Measurements from ENCODE around the gene KHDRBS2. TPM values are rescaled to one million over a fixed set of nuclear protein-coding genes. Genes with fewer than 3 reads are reported as not detected.

The KHDRBS2 gene
- total RNA-seq, 4 donors from 2014 or later, result not detected

DNA sequence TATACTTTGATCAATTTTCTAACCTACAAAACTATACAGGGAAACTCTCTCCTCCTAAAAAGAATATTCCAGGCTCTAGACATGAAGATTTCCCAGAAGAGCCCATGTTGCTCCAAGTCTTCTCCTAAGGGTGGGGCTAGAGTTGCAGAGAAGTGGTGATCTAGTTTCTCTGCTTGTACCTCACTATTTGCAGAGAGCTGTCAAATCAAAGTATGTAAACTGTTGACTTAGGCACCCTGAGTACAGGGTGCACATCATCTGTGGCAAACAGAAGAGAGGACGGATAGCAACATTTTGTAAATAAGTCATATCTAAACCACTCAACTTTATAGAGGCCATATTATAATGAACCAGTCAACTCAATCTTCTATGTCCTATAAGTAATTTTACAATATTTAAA is 250.1 kb downstream of the KHDRBS2 start:
- TF ChIP-seq POLR2A (IDR thresholded peaks at IDR 0.05), result no peak
- TF ChIP-seq, protein P1, sequence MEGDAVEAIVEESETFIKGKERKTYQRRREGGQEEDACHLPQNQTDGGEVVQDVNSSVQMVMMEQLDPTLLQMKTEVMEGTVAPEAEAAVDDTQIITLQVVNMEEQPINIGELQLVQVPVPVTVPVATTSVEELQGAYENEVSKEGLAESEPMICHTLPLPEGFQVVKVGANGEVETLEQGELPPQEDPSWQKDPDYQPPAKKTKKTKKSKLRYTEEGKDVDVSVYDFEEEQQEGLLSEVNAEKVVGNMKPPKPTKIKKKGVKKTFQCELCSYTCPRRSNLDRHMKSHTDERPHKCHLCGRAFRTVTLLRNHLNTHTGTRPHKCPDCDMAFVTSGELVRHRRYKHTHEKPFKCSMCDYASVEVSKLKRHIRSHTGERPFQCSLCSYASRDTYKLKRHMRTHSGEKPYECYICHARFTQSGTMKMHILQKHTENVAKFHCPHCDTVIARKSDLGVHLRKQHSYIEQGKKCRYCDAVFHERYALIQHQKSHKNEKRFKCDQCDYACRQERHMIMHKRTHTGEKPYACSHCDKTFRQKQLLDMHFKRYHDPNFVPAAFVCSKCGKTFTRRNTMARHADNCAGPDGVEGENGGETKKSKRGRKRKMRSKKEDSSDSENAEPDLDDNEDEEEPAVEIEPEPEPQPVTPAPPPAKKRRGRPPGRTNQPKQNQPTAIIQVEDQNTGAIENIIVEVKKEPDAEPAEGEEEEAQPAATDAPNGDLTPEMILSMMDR (IDR thresholded peaks at IDR 0.05), result no peak
- Histone ChIP-seq H3K4me1 (no peaks in the 10 kb centered on the region), H3K9me3 (peaks cover 0 to 6% (median 0%) of the 10 kb centered on the region in 3 donors), H3K27me3 (no peaks in the 10 kb centered on the region), H3K27ac (no peak overlapping the region), H3K4me3 (no peak overlapping the region), H3K36me3 (no peaks in the 10 kb centered on the region)
- DNase-seq, result no peak
- 82 to 88% methylated on average over 1 of the region's 1 CpG for WGBS, 2 donors
- intact Hi-C loops (cut with DNase I), result no loop called here

DNA sequence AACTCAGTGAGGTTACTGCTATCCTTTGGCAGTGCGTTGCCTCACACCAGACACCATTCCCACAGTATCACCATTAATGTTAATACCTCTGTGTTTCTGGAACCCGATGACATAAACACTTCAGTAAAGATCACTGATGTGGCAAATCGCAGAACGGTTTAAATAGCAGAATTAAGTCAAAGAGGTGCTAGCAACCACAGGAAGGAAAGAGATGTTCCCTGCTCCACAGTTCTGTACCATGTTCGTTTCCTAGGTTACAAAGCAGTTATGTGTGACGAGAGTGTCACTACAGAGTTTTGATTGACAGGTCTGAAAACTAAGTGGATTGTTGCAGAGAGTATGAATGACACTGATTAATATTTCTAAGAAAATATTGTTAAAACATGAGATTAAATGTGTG is 272.3 kb downstream of the KHDRBS2 start:
- TF ChIP-seq, protein P1 (IDR thresholded peaks at IDR 0.05), result no peak
- TF ChIP-seq POLR2A (IDR thresholded peaks at IDR 0.05), result no peak
- Histone ChIP-seq H3K4me3 (no peak overlapping the region), H3K36me3 (no peaks in the 10 kb centered on the region), H3K27me3 (no peaks in the 10 kb centered on the region), H3K4me1 (no peaks in the 10 kb centered on the region), H3K27ac (no peak overlapping the region), H3K9me3 (no peaks in the 10 kb centered on the region)
- 59 to 68% methylated on average over 6 of the region's 6 CpGs for WGBS, 2 donors
- no peak for DNase-seq
- intact Hi-C loops (cut with DNase I), result no loop called here

DNA sequence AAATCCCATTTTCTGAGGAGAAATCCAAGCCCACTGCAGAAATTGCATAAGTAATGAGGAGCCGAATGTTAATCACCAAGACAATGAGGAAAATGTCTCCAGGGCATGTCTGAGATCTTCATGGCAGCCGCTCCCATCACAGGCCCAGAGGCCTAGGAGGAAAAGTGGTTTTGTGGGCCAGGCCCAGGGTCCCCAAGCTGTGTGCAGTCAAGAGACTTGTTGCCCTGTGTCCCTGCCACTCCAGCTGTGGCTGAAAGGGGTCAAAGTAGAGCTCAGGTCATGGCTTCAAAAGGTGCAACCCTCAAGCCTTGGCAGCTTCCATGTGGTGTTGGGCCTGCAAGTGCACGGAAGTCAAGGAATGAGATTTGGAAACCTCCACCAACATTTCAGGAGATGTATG is 276.6 kb downstream of the KHDRBS2 start:
- H3K9me3 ChIP-seq, result no peaks in the 10 kb centered on the region
- DNase-seq, result no peak
- 78 to 82% methylated on average over 2 to 3 of the region's 3 CpGs for WGBS, 2 donors
- H3K4me3 ChIP-seq, result no peak overlapping the region
- no peaks in the 10 kb centered on the region for H3K36me3 ChIP-seq
- intact Hi-C loops (cut with DNase I), result no loop called here
- TF ChIP-seq, protein P1 (IDR thresholded peaks at IDR 0.05), result no peak
- TF ChIP-seq POLR2A (IDR thresholded peaks at IDR 0.05), result no peak
- no peaks in the 10 kb centered on the region for H3K4me1 ChIP-seq
- no peak overlapping the region for H3K27ac ChIP-seq
- no peaks in the 10 kb centered on the region for H3K27me3 ChIP-seq

DNA sequence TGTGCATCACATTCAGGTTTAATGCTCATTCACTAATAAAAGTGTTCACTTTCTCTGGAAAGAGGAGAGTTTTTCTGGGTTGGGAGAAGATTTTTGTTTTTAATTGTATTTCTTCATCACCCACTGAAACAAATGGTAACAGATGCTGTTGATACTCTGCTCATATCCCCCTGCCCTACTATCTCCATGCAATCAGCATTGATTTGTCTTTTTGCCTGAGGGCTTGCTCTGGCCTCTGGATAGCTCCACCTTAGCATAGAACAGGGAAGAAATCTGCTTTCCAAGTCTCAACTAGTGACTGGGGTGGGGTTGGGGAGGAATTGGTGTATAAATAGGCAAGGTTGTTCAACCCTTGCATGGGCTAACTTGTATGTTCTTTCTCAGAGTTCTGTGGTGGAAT is 296.4 kb downstream of the KHDRBS2 start:
- intact Hi-C loops (cut with DNase I), result no loop called here
- H3K9me3 ChIP-seq, result no peaks in the 10 kb centered on the region
- no peaks in the 10 kb centered on the region for H3K4me1 ChIP-seq
- TF ChIP-seq, protein P1 (IDR thresholded peaks at IDR 0.05), result no peak
- TF ChIP-seq POLR2A (IDR thresholded peaks at IDR 0.05), result no peak
- no peak overlapping the region for H3K27ac ChIP-seq
- no peak for DNase-seq
- no peaks in the 10 kb centered on the region for H3K27me3 ChIP-seq
- no peak overlapping the region for H3K4me3 ChIP-seq
- H3K36me3 ChIP-seq, result no peaks in the 10 kb centered on the region

DNA sequence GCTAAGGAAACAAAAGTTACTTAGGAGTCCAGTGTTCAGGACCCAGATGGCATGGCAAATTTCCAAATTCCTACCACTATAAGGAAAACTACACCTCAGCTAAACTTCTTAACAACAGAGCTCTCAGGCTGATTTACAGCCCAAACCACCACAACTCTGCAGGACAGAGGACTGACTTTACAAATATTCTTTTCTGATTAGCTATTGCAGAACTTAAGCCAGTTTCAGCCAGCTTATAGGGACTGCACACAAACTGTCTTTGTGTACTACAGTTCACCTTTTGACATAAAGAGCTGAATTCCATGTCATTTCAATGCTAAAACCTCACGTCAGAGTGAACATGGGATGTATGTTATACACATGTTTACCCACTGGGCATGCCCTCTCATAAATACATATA is 305.4 kb downstream of the KHDRBS2 start:
- TF ChIP-seq POLR2A (IDR thresholded peaks at IDR 0.05), result no peak
- TF ChIP-seq, protein P1 (IDR thresholded peaks at IDR 0.05), result no peak
- WGBS, 2 donors, result 31 to 40% methylated on average over 1 of the region's 1 CpG
- intact Hi-C loops (cut with DNase I), result no loop called here

More for the DNA sequence above, 305.4 kb downstream of the KHDRBS2 start:
- DNase-seq, result no peak
- no peaks in the 10 kb centered on the region for H3K36me3 ChIP-seq
- H3K27me3 ChIP-seq, result no peaks in the 10 kb centered on the region
- H3K4me3 ChIP-seq, result no peak overlapping the region
- H3K9me3 ChIP-seq, result no peaks in the 10 kb centered on the region
- no peaks in the 10 kb centered on the region for H3K4me1 ChIP-seq
- no peak overlapping the region for H3K27ac ChIP-seq
